ENCODE results near the gene TECPR2.

Gene TECPR2

DNA sequence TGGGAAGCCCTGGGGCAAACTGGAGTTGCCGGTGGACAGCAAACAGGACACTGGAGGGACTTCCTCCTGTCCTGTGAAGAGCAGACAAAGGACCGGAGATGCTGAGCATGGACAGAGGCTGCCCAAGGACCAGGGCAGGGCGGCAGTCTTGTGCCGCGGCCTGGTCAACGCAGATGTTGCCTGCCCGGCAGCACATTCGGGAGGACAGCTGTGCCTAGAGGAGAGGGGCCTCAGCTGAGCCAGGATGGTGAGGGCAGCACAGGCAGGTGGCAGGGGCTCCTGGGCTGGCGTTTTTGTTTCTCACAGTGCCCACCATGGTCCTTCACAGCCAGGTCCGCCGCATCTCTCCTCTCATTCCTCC is 133.6 kb downstream of the TECPR2 start:
- no peak for DNase-seq (ENCODE audit: low read depth)

DNA sequence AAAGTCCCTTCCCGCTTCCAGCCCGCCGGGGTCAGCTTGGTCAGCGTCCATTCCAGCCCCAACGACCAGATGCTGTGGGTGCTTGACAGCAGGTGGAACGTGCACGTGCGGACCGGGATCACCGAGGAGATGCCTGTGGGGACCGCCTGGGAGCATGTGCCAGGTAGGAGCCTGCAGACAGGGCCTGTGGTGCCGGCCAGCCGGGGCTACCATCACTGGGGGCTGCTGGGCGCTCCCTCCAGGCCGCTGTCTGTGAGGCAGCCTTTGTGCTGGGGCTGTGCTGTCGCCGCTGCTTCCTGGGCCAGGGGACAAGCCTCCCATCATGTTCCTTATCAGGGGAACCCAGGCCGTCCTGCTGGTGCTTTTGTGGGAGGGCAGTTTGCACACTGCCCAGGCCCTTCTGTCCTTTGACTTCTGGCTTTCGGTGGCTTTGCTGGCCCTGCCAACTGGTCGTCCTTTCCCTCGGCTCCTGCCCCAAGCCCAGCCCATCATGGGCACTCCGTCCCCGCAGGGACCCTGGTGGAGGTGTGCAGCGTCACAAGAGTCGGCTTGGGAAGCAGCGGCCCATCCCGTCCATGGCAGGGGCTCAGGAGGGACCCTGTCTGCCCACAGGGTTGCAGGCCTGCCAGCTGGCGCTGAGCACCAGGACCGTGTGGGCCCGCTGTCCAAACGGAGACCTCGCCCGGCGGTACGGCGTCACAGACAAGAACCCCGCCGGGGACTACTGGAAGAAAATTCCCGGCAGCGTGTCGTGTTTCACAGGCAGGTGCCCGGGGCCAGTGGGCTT is 134.4 kb downstream of the TECPR2 start:
- no peak for DNase-seq (ENCODE audit: low read depth)

GRCh38 chr14:102497998-102498677 is 135.4 kb downstream of the TECPR2 start:
- DNase-seq (ENCODE audit: low read depth) = no peak

DNA sequence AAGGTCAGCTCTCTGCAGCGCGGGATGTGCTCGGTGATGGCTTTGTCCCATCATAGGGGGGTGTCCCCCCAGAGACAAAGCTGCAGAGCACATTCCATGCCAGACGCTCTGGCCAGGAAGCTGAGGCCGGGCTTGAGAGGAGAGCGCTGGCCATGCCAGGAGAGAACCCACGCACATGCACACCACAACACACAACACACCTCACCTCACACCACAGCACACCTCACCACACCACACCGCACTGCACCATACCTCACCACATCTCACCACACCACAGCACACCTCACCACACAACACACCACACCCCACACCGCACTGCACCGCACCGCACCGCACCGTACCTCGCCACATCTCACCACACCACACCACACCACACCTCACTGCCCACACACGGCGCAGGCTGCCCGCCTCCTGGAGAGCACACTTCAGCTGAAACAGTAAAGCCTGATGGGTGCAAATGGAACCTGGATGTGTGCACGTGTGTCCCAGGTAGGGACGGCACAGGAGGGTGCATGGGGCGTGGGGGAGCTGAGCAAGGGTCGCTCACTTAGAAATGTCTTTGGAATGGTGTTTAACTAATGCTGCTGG is 136.0 kb downstream of the TECPR2 start:
- no peak for DNase-seq (ENCODE audit: low read depth)

DNA sequence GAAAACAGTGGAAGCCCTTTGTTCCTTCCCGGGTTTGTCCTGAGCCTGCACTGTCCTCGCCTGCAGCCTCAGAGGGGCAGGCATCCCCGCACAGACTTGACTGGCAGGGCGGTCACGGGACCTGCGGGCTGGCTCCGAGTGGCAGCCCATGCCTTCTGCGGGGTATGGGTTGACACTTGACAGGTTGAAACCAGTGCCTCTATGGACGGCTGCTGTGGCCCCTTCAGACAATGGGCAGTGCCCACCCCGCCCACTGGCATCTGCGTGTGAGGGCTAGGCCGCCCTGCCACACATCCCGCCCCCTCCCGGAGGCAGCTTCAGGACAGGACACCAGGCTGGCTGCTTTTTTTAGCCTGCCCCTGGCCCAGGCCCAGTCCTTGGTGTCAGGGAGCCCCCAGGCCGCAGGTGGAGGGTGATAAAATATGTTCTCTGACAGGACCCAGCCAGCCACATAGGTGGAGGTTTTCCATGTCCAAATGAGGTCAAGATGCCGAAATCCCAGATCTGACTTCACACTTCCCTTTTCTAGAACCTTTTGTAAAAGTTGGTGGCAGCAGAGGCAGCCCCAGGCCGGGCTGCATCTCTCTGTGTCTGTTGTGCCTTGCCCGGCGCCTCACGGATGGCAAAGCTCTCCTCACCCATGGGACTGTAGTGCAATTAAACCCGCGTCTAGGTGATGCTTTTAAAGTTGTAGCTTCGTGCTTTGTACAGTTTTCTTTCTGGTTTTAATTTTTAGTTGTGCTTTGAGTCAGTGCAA is 136.8 kb downstream of the TECPR2 start:
- no peak for DNase-seq (ENCODE audit: low read depth)

GRCh38 chr14:102500158-102500662 is 137.5 kb downstream of the TECPR2 start:
- DNase-seq (ENCODE audit: low read depth) = peak; percentile 82

- DNase-seq (ENCODE audit: low read depth) = no peak
These were observed 138.0 kb downstream of the TECPR2 start for GRCh38 chr14:102500713-102501112.

DNA sequence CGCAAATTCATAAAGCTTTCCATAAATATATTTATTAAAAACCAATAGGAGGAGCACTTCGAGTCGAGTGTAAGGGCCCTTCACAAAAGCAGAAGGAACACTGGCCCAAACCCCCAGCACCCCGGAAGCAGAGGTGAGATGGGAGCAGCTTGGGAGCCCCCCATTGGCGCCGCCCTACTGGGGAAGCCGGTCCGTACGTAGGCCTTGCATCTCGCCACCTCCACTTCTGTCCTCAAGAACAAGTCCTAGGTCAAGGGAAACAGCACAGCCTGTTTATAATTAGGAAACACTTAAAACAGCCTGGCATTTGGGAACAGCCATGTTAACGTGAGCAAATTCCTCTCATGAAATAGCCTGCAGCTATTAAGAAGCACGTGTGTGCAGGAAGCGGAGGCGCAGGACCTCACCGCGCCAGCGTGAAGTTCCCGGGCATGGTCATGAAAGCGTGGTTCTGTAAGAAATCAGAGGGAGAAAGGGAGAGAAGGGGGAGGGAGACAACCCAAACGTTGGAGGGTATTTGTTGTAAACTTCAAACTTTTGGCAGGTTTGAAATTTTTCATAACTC is 139.1 kb downstream of the TECPR2 start:
- DNase-seq (ENCODE audit: low read depth) = no peak

DNA sequence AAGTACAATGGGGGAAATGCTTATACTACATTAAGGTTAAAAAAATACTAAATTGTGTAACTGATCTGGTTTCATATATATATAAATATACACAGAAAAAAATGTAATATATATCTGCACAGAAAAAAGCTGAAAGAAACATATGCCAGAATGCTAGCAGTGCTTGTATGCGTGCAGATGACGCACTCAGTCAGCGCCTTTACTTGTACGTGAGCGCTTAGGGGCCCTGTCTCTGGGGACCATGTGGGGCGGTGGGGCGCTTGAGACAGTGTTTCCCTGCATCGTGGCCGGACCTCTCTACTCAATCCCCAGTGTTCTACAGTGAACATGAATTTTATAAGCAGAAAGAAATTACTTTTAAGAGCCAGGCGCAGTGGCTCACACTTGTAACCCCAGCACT is 139.8 kb downstream of the TECPR2 start:
- no peak for DNase-seq (ENCODE audit: low read depth)

DNA sequence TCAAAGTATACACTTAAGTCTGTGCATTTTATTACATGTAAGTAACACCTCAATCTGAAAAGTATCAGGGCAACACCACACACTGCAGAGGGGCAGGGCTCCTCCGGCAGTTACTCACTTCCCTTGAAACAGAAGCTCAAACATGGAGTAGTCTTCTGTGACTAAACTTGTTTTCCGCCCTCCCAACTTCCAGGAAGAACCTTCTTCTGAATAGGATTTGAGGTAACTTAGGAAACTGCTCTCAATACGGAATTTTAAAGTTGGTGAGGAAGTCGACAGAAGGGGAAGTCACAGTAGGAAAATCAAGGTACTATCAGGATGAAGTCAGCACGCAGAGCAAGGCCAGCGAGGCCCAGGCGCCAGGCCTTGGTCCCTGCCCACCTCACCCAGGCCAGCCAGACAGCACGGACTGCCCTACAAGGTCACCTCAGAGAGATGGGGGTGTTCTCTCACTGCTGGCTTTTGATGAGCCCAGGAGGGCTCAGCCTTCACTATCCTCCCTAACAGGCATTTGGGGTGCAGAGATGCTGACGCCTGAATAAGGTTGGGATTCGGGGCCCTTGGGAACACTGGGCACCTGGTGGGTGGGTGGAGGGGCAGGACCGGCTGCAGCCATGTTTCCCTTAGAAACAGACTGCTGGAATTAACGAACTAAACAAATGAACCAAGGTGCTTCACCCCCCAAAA is 141.0 kb downstream of the TECPR2 start:
- no peak for DNase-seq (ENCODE audit: low read depth)

- DNase-seq (ENCODE audit: low read depth) = no peak
These were observed 141.7 kb downstream of the TECPR2 start for GRCh38 chr14:102504328-102504999.

- DNase-seq (ENCODE audit: low read depth) = no peak
These were observed 142.4 kb downstream of the TECPR2 start for GRCh38 chr14:102505000-102505619.

DNA sequence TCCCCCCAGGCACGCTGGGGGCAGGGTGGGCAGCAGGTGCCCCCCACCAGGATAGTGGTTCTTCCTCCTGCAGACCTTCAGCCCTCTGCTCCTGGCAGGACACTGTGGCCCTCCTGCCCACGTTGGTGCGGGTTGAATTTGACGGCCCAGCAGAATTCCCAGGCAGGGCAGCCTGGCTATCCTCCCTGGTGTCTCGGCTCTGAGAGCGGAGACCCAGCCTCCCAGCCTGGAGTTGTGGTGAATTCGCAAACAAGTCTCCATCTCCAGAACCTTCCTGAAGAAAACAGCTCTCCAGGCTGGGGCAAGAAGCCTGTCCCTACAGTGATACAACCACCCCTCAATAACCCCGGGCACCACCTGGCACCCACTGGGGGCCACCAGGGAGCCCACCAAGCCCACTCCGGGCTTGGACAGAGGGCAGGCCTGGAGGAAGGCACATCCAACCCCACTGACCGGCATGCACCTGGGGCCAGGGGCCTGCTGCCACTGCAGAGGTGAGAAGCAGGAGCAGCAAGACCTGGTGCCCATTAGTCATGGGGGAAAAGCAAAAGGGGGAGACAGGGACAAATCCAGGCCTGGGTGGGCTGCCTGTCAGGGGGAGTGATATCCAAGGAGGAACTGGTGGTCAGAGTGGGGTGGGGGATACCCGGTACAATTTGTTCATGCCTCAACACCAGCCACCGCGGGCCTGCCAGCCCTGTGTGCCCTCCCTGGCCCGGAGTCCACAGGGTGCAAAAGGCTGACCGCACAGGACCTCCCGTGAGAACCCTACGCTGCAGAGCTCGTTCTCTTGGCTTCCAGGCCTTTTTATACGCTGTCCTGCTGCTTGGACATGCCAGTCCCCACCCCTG is 143.3 kb downstream of the TECPR2 start:
- no peak for DNase-seq (ENCODE audit: low read depth)

GRCh38 chr14:102506626-102506925 is 143.8 kb downstream of the TECPR2 start:
- no peak for DNase-seq (ENCODE audit: low read depth)

- DNase-seq (ENCODE audit: low read depth) = no peak
These were observed 144.5 kb downstream of the TECPR2 start for GRCh38 chr14:102507081-102507856.

GRCh38 chr14:102507857-102508312 is 145.1 kb downstream of the TECPR2 start:
- DNase-seq (ENCODE audit: low read depth) = no peak

DNA sequence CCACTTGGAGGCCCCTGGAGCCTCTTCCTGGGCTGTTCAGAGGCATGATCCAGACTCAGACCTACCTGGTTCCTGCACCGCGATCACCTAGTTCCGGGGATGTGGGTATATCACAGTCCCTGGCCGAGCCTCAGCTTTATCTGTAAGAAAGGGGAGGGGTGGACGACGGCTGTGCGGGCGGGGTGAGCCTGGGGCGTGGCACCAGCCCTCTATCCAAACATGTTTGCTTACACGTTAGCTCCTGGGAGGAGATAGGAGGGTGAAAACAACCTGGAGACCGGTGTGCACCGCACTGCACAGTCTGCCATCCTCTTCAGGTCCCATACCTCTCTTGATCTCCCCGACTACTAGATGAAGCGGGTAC is 145.7 kb downstream of the TECPR2 start:
- DNase-seq (ENCODE audit: low read depth) = no peak

DNA sequence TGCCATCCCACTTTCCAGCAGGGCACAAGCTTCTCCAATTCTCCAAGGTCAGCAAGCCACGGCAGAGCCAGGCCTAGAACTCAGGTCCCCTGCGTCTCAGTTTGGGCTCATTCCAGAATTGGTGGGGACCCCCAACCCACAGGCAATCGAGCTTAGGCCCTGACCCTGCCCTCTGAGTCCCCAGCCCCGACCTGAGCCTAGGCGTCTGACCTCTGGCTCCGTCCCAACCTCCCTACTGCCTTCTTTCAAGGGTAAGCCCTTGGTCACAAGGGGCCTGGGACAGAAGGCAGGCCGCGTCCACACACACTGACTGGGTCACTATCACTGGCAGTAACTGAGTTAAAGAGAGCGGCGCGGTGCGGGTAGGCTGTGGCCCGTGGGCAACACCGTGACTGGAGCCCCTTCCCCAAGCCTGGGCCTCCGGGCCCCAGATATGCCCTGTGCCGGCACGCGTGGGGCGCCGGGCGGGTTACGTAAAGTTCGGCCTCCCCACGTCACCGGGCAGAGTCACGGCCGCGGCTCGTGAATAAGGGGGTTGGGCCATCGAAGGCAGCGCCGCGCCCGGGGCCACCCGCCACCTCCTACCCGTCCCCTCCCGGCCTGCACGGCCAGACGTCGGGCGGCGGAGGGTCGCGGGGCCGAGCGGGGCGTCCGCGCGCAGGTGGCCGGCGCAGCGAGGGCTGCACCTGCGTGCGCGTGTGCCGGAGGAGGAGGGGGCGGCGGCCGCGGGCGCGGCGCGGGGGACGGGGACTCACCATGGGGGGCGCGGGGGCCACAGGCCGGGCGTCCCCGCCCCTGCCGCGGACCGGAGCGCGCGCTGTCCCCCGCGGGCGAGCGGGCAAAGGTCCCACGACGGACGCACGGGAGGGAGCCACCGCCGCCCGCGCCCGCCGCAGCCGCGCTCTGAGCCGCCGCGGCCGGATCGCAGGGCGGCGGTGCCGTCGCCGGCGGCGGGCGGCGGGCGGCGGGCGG is 146.3 kb downstream of the TECPR2 start:
- DNase-seq (ENCODE audit: low read depth) = peak; percentile 56

All from EH (cell line).